Mammary epithelial cell (primary cell): ENCODE data around the gene ZNF609.

ENCODE experiments used
- CTCF ChIP-seq, 2 donors: IDR thresholded peaks in 1 of 2; conservative IDR thresholded peaks in 1 of 2; 2 replicates each; pipeline ENCODE4 v1.5.1; 2011 to 2012; ENCODE audit warnings: inconsistent platforms in 2 of 2, low read length in 2 of 2, mild to moderate bottlenecking in 2 of 2, control low read depth in 1 of 2, low read depth in 1 of 2; ENCODE audit not compliant: insufficient read depth in 1 of 2; ENCODE audit errors: extremely low read depth in 1 of 2
- EZH2 ChIP-seq: IDR thresholded peaks from 2 replicates; pipeline ENCODE4 v1.6.1; 2012; ENCODE audit warnings: low read length, inconsistent platforms, borderline replicate concordance

- TF ChIP-seq CTCF (conservative IDR thresholded peaks at IDR 0.05 in 1 of 2, IDR thresholded peaks at IDR 0.05 in 1 of 2; ENCODE audit: extremely low read depth in 1 of 2, insufficient read depth in 1 of 2, low read depth in 1 of 2, low read length in 2 of 2) (no peak), EZH2 (no peak)
Observed at GRCh38 chr15:64694816-64695215, 234.4 kb downstream of the ZNF609 start.
